ENCODE results near the gene PANK3.
"Not testable (repeated sequence)": the region's sequence is repeated elsewhere in the genome, so short reads cannot be mapped to it uniquely, and the experiment has no call there.

Gene PANK3

DNA sequence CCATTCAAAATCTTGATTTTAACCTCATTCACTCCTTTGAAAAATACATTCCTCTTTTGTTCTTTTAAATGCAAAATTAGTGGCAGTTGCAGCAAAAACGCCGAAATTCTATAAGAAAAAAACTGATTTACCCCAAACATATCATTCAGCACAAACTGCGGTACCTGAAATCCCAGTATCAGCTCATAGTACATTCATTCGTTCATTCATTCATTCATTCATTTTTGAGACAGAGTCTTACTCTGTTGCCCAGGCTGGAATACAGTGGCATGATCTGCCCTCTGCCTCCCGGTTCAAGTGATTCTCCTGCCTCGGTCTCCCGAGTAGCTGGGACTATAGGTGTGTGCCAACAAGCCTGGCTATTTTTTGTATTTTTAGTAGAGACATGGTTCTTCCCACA, 29.6 kb downstream of the PANK3 start:
- DNase-seq: no peak

DNA sequence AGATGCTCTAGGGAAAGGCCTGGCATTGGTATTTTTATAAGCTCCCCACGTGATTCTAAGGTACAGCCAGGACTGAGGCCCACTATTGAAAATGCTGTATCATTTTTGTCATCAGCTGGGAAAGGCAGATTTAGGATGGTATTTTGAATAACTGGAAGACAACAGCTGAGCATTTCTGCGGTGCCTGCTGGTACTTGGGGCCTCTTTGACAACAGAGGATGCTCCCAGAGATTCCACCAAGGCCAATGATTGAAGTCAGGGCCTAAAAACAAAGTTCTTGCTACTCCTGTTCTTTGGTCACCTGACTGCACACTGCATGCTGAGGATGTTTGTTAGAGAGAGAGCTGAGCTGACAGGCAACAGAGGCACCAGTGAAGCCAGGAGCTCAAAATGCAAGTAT, 42.0 kb downstream of the PANK3 start:
- DNase-seq: no peak

DNA sequence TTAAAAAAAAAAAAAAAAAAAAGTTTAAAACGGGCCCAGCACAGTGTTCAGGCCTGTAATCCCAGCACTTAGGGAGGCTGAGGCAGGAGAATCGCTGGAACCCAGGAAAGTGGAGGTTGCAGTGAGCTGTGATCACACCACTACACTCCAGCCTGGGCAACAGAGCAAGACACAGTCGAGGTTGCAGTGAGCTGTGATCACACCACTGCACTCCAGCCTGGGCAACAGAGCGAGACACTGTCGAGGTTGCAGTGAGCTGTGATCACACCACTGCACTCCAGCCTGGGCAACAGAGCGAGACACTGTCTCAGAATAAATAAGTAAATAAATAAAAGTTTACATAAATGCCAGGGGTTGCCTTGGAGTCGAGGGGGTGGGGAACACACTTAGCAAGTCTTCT, 44.8 kb downstream of the PANK3 start:
- not testable (repeated sequence) for DNase-seq

DNA sequence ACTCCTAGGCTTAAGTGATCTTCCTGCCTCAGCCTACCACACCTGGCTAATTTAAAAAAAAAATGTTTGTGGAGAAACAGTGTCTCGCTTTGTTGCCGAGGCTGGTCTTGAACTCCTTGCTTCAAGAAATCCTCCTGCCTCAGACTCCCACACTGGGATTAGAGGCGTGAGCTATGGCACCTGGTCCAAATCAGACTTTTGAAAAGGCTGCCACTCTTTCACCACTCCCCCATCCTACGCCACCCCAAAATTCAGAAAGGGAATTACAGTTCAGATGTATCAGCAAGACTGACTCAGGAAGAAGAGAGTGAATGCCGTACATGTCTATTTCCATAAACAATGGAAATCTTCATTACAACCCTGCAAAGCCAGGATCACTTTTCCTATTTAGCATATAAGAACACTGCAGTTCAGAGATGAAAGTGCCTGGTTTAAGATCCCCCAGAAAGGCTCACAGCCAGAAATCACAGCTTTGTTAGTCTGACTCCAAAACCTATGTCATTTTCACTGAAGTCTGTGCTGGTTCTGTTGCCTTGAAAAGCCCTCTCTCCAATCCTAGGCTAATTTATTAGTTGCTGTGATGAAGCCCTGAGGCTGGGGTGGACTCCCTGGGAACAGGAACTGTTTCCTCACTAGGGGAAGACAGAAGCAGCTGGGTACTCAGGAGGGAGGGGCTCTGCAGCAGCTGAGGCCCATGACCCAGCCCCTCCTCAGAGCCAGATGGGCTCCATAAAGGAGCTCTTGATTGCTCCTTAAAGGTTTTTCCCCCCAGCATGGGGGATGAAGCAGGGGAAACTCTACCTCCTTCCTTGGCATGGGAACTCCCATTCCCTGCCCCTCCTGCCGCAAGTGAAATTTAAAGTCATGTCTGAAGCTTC, 46.9 kb downstream of the PANK3 start:
- DNase-seq: no peak

DNA sequence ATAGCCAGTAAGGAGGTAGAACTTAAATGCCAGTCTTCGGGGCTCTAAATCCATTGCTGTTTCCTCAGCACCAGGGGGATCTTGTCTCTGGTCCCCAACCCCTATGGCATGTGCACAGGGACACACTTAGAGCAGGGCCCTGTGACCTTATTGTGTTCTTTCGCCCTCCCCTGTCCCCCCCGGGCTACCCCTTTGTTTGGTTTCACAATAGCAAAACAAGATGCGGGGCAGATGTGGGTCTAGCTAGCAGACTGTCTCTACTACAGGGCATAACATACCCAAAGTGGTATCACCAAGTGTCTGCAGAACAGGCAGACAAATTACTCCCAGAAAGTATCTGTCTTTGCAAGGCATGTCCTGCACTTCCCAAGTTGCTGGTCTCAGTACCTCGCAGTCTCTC, 48.0 kb downstream of the PANK3 start:
- DNase-seq: no peak

DNA sequence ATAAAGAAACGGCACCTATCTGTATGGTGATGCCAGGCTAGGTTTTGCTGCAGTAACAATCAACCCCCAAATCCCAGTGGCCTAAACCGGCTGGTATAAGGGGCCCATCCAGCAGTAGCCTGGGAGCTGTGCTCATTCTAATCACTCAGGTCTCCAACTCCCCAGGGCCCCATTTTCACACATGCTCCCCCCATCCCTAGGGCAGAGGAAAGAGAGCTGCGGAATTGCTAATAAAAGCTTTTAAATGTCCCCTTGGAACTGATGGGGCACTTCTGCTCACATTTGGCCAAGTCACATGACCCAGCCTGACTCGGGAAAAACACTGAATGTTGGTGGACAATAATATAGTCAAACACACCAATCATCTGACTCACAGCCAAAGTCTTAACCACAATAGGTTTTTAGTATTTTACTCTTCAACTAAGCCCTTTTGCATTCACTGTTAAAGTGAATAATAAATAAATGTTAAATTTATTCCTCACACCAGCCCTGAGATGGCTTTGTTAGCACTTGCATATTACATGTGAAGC, 48.5 kb downstream of the PANK3 start:
- DNase-seq: no peak

DNA sequence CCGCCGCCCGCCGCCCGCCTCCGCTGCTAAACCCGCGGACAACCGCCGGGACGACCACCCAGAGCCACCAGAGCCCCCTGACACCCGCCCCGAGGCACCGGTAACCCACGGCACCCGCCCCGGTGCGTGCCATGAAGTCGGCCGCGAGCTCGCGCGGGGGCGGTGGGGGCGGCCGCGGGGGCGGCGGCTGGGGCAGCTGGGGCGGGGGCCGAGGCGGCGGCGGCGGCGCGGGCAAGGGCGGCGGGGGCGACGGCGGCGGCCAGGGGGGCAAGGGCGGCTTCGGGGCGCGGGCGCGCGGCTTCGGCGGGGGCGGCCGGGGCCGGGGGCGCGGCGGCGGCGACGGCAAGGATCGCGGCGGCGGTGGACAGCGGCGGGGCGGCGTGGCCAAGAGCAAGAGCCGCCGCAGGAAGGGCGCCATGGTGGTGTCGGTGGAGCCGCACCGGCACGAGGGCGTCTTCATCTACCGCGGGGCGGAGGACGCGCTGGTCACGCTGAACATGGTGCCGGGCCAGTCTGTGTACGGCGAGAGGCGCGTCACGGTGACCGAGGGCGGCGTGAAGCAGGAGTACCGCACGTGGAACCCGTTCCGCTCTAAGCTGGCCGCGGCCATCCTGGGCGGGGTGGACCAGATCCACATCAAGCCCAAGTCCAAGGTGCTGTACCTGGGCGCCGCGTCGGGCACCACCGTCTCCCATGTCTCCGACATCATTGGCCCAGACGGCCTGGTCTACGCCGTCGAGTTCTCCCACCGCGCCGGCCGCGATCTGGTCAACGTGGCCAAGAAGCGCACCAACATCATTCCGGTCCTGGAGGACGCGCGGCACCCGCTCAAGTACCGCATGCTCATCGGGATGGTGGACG, 49.6 kb downstream of the PANK3 start:
- DNase-seq: no peak

DNA sequence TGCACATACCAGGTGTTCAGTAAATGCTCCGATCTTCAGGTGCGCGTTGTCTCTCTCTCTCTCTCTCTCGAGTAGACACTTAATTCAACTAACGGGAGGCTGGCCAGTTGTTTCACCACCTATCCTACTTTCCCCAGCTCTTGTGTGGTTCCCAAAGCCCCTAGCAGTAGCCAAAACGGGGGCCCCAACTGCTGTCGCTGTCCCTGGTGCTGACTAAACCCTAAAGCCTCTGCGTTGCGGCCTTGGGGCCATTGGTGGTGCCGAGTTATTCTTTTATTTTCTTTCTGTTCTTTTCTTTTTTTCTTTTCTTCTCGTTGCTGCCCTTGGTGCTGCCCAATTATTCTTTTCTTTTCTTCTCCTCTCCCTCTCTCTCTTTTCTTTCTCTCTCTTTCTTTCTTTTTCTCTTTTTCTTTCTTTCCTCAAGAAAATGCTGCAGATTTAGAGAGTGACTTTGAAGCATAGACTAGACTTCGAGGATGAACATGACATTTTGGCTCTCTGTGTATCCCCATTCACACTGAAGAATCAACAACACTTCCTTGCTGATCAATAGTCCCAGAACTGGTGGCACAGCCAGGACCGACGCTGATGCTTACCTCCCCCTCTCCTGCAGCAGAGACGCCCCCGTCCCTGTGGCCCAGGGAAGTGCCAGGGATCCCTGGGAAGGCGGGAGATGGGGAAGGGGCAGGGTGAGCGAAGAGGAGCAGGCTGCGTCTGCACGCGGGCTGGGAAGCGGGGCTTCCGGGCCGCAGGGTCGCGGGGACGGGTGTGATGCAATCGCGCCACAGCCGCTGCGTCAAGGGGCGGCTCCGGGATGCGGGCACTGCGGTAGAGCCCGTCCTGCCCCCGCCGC, 50.4 kb downstream of the PANK3 start, which contains the start of gene FBLL1:
Gene FBLL1, plus strand, starts transcription at position 785 of the 853 bp plus-strand sequence. CDS start 200 bp downstream, outside the sequence.
- peak; percentile 52 for DNase-seq

DNA sequence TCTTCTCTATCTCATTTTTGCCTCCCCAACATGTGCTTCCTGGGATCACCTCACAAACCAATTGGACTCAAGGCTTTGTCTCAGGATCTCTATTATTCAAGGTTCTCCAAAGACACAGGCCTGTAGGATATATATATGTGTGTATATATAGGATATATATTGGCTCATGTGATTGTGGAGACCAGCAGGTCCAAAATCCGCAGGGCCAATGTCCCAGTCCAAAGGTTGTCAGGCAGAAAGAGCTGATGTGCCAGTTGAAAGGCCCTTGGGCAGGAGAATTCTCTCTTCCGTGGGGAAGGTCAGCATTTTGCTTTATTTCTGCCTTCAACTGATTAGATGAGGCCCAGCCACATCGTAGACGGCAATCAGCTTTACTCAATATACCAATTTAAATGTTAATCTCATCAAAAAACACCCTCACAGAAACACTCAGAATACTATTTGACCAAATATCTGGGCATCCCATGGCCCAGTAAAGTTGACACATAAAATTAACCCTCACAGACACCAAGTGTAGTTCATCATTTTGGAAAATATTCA, 51.3 kb downstream of the PANK3 start:
- no peak for DNase-seq

DNA sequence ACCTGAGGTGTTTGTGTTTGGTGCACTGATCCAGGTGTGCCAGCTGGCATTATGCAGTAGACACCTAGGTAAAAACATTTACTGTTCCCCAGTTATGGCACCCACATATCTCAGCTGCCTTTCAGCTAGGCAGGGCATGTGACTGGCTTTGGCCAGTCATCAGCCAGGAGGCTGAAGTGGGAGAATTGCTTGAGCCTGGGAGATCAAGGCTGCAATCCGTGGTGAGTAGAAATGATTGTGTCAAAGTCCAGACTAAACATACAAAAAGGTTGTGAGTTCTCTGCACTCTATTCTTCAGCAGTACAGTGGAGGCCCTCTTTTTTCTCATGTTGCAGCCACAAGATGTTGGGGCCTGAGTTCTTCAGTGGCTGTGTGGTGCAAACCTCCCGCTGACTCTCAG, 53.3 kb downstream of the PANK3 start:
- DNase-seq: no peak

DNA sequence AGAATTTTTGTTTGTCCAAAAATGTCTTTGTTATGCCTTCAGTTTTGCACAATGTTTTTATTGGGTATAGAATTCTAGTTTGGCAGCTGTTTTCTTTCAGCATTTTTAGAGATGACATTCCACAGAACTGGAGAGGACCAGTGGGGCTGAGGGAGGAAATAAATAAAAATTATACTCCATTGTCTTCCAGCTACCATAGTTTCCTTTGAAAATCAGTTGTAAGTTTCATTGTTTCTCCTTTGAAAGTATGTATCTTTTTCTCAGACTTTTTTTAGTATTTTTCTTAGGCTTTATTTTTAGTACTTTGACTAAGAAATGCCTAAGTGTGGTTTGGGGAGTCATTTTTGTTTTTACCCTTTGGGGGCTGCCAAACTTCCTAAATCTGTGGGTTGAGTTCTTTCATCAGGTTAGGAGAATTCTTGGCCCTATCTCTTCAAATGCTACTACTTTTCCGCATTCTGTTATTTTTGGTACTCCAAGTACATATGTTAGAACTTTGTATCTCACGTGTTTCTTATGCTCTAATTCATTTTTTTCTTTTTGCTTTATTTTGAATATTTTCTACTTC, 65.2 kb downstream of the PANK3 start:
- DNase-seq: no peak

DNA sequence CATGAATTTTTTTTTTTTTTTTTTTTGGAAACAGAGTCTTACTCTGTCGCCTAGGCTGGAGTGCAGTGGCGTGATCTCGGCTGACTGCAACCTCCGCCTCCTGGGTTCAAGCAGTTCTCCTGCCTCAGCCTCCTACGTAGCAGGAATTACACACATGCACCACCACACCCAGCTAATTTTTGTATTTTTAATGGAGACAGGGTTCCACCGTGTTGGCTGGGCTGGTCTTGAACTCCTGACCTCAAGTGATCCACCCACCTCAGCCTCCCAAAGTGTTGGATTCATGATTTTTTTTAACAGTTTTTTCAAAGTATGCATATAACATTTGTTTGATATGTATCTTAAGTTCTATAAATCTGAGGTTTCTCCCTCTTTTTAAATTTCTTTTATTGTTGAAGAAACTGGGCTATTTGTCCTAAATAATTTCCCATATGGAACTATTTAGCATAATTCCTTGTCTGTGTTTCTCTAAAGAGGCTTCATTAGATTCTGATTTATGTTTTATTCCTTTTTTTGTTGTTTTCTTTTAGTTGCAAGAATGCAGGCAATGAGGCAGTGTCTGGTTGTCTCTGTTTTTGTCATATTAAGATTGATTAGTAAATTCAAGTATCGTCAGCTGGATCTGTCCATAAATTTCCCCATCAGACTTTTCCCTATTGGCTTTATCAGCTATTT, 76.5 kb downstream of the PANK3 start:
- no peak for DNase-seq

Measured in NCI-H774 (cell line).